ENCODE results near the gene ELSPBP1.
"Not testable (repeated sequence)": the region's sequence is repeated elsewhere in the genome, so short reads cannot be mapped to it uniquely, and the experiment has no call there.

The ELSPBP1 gene

GRCh38 chr19:47994209-47994802 lies at the start of gene ELSPBP1:
TSS of gene ELSPBP1 (plus strand) at chr19:47994632. CDS start at chr19:48008668, 14,036 bp downstream.
- DNase-seq = no peak

GRCh38 chr19:47949852-47950521 lies 44.4 kb upstream of the ELSPBP1 start:
- DNase-seq = not testable (repeated sequence)

- not testable (repeated sequence) for DNase-seq
Measured at GRCh38 chr19:47952132-47952531, 42.3 kb upstream of the ELSPBP1 start.

- not testable (repeated sequence) for DNase-seq
Measured at GRCh38 chr19:47955936-47956335, 38.5 kb upstream of the ELSPBP1 start.

GRCh38 chr19:47973529-47973928 lies 20.9 kb upstream of the ELSPBP1 start:
- DNase-seq = no peak

GRCh38 chr19:47991191-47991808 lies 3.1 kb upstream of the ELSPBP1 start:
- DNase-seq = no peak

- DNase-seq = no peak
Measured at GRCh38 chr19:47992070-47992469, 2.4 kb upstream of the ELSPBP1 start, which contains the start of gene BSPH1. TSS of gene BSPH1 (minus strand) at chr19:47992170. CDS start at chr19:47992081, 89 bp downstream.

GRCh38 chr19:47996230-47996727 lies 1.8 kb downstream of the ELSPBP1 start:
- no peak for DNase-seq

GRCh38 chr19:47998800-47999199 lies 4.4 kb downstream of the ELSPBP1 start:
- no peak for DNase-seq

GRCh38 chr19:48000846-48001245 lies 6.4 kb downstream of the ELSPBP1 start:
- no peak for DNase-seq

- no peak for DNase-seq
Measured at GRCh38 chr19:48004236-48004635, 9.8 kb downstream of the ELSPBP1 start.

GRCh38 chr19:48006762-48007161 lies 12.3 kb downstream of the ELSPBP1 start:
- no peak for DNase-seq

- DNase-seq = no peak
Measured at GRCh38 chr19:48010932-48011758, 16.7 kb downstream of the ELSPBP1 start.

- no peak for DNase-seq
Measured at GRCh38 chr19:48020686-48021085, 26.3 kb downstream of the ELSPBP1 start.

- DNase-seq = no peak
Measured at GRCh38 chr19:48023011-48023410, 28.6 kb downstream of the ELSPBP1 start.

- DNase-seq = no peak
Measured at GRCh38 chr19:48023518-48023917, 29.1 kb downstream of the ELSPBP1 start.

GRCh38 chr19:48025480-48025879 lies 31.0 kb downstream of the ELSPBP1 start:
- no peak for DNase-seq

GRCh38 chr19:48029431-48029830 lies 35.0 kb downstream of the ELSPBP1 start:
- DNase-seq = no peak

- DNase-seq = no peak
Measured at GRCh38 chr19:48030073-48030472, 35.6 kb downstream of the ELSPBP1 start.

GRCh38 chr19:48033604-48034003 lies 39.2 kb downstream of the ELSPBP1 start:
- DNase-seq = no peak

- no peak for DNase-seq
Measured at GRCh38 chr19:48036765-48037164, 42.3 kb downstream of the ELSPBP1 start.

GRCh38 chr19:48041877-48042580 lies 47.6 kb downstream of the ELSPBP1 start:
- no peak for DNase-seq

All from cortex of kidney (tissue), 1 donor.